Measurements from ENCODE around the gene MICAL3.
A peak's percentile ranks its signal among the peaks of the same experiment; 100 is the strongest.

- peak; percentile 94 to 100 (median 98) for TF ChIP-seq CTCF (IDR thresholded peaks at IDR 0.05; ENCODE audit: control extremely low read depth in 1 of 3, insufficient read depth in 1 of 3, low read depth in 1 of 3, low read length in 3 of 3)
- no peak for TF ChIP-seq USF2 (IDR thresholded peaks at IDR 0.05; ENCODE audit: low read length)
- no peak for TF ChIP-seq BRCA1 (IDR thresholded peaks at IDR 0.05; ENCODE audit: low read depth, low read length)
- TF ChIP-seq POLR2A (IDR thresholded peaks at IDR 0.05; ENCODE audit: control extremely low read depth in 1 of 2, low read depth in 2 of 2, low read length in 2 of 2), result no peak
- TF ChIP-seq POLR2AphosphoS5 (IDR thresholded peaks at IDR 0.05; ENCODE audit: low read depth, low read length), result no peak
- TF ChIP-seq TCF12 (IDR thresholded peaks at IDR 0.05; ENCODE audit: low read depth, low read length), result no peak
- TF ChIP-seq NRF1 (IDR thresholded peaks at IDR 0.05; ENCODE audit: low read depth, low read length), result no peak
- no peak for TF ChIP-seq SAP30 (IDR thresholded peaks at IDR 0.05; ENCODE audit: insufficient read depth, insufficient replicate concordance, low read length)
- TF ChIP-seq RXRA (IDR thresholded peaks at IDR 0.05; ENCODE audit: insufficient read depth, low read depth, low read length), result no peak
- TF ChIP-seq EP300 (IDR thresholded peaks at IDR 0.05; ENCODE audit: borderline replicate concordance in 1 of 2, low read depth in 2 of 2, low read length in 2 of 2), result no peak
- peak; percentile 29; the same call in 1 of the 2 replicates for TF ChIP-seq GABPA (IDR thresholded peaks at IDR 0.05; ENCODE audit: borderline replicate concordance, insufficient read depth, low read length)
These were observed 194.1 kb downstream of the MICAL3 start for GRCh38 chr22:17830043-17830961.
